RWPE2 (cell line): Measurements from ENCODE around the gene MAP3K15.

Experiments used
- ATAC-seq: fragments of 200-7000 bp; cut with Tn5 transposase; 3 replicates; pipeline ENCODE4 v1.9.1; 2021; ENCODE audit warnings: low read depth
- DNase-seq: peaks from one replicate; pipeline ENCODE4 v3.0.0-alpha.2; 2020; ENCODE audit warnings: low spot score
- H3K27ac ChIP-seq: fragments of 450-650 bp; 2 replicates; pipeline ENCODE4 v1.5.1; 2017; ENCODE audit warnings: mild to moderate bottlenecking; ENCODE audit not compliant: poor library complexity, severe bottlenecking
- H3K27me3 ChIP-seq: fragments of 250-450 bp; sonication (Bioruptor Pico); 2 replicates; pipeline ENCODE4 v1.5.1; 2021; ENCODE audit warnings: mild to moderate bottlenecking, moderate library complexity; ENCODE audit not compliant: insufficient read depth, poor library complexity, severe bottlenecking
- H3K36me3 ChIP-seq: fragments of 250-450 bp; sonication (Bioruptor Pico); 2 replicates; pipeline ENCODE4 v1.5.1; 2020; ENCODE audit warnings: low read depth, mild to moderate bottlenecking, moderate library complexity
- H3K4me1 ChIP-seq: fragments of 250-450 bp; sonication (Bioruptor Pico); 2 replicates; pipeline ENCODE4 v1.5.1; 2021; ENCODE audit warnings: mild to moderate bottlenecking, moderate library complexity; ENCODE audit not compliant: insufficient read depth, poor library complexity, severe bottlenecking
- H3K4me3 ChIP-seq: fragments of 250-450 bp; sonication (Bioruptor Pico); 2 replicates; pipeline ENCODE4 v1.5.1; 2021; ENCODE audit warnings: mild to moderate bottlenecking, moderate library complexity; ENCODE audit not compliant: severe bottlenecking
- H3K9me3 ChIP-seq: fragments of 250-450 bp; sonication (Bioruptor Pico); 2 replicates; pipeline ENCODE4 v1.5.1; 2021; ENCODE audit warnings: mild to moderate bottlenecking, moderate library complexity; ENCODE audit not compliant: severe bottlenecking
- TF ChIP-seq, protein P1 (sequence below): fragments of 450-650 bp; IDR thresholded peaks from one replicate; pipeline ENCODE4 v1.5.1; 2017; ENCODE audit warnings: mild to moderate bottlenecking, moderate library complexity; ENCODE audit not compliant: poor library complexity, severe bottlenecking

Gene MAP3K15

GRCh38 chrX:19554786-19555185 is 39.5 kb upstream of the MAP3K15 start:
- H3K4me3 ChIP-seq = no peak overlapping the region
- no peaks in the 10 kb centered on the region for H3K36me3 ChIP-seq
- no peaks in the 10 kb centered on the region for H3K4me1 ChIP-seq
- DNase-seq = no peak
- no peak overlapping the region for H3K27ac ChIP-seq
- no peaks in the 10 kb centered on the region for H3K9me3 ChIP-seq
- TF ChIP-seq, protein P1, sequence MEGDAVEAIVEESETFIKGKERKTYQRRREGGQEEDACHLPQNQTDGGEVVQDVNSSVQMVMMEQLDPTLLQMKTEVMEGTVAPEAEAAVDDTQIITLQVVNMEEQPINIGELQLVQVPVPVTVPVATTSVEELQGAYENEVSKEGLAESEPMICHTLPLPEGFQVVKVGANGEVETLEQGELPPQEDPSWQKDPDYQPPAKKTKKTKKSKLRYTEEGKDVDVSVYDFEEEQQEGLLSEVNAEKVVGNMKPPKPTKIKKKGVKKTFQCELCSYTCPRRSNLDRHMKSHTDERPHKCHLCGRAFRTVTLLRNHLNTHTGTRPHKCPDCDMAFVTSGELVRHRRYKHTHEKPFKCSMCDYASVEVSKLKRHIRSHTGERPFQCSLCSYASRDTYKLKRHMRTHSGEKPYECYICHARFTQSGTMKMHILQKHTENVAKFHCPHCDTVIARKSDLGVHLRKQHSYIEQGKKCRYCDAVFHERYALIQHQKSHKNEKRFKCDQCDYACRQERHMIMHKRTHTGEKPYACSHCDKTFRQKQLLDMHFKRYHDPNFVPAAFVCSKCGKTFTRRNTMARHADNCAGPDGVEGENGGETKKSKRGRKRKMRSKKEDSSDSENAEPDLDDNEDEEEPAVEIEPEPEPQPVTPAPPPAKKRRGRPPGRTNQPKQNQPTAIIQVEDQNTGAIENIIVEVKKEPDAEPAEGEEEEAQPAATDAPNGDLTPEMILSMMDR = no peak
- H3K27me3 ChIP-seq = no peaks in the 10 kb centered on the region
- no peak for ATAC-seq

GRCh38 chrX:19552793-19553192 is 37.5 kb upstream of the MAP3K15 start:
- ATAC-seq = no peak
- TF ChIP-seq, protein P1 = no peak
- Histone ChIP-seq H3K4me1 (no peaks in the 10 kb centered on the region), H3K4me3 (no peak overlapping the region), H3K9me3 (no peaks in the 10 kb centered on the region), H3K27ac (no peak overlapping the region), H3K36me3 (no peaks in the 10 kb centered on the region), H3K27me3 (no peaks in the 10 kb centered on the region)
- DNase-seq = no peak

- Histone ChIP-seq H3K4me1 (no peaks in the 10 kb centered on the region), H3K4me3 (no peak overlapping the region), H3K27me3 (no peaks in the 10 kb centered on the region), H3K9me3 (no peaks in the 10 kb centered on the region), H3K36me3 (peaks cover 6% of the 10 kb centered on the region; the same call in 1 of the 2 replicates), H3K27ac (no peak overlapping the region)
- TF ChIP-seq, protein P1 = no peak
- DNase-seq (no peak), ATAC-seq (no peak)
Measured at GRCh38 chrX:19549838-19550237, 34.5 kb upstream of the MAP3K15 start.

GRCh38 chrX:19548934-19549333 is 33.6 kb upstream of the MAP3K15 start:
- TF ChIP-seq, protein P1 = no peak
- no peaks in the 10 kb centered on the region for H3K9me3 ChIP-seq
- ATAC-seq (no peak), DNase-seq (no peak)
- H3K36me3 ChIP-seq = peaks cover 6% of the 10 kb centered on the region; the same call in 1 of the 2 replicates
- no peaks in the 10 kb centered on the region for H3K27me3 ChIP-seq
- H3K27ac ChIP-seq = no peak overlapping the region
- H3K4me3 ChIP-seq = no peak overlapping the region
- H3K4me1 ChIP-seq = no peaks in the 10 kb centered on the region

DNA sequence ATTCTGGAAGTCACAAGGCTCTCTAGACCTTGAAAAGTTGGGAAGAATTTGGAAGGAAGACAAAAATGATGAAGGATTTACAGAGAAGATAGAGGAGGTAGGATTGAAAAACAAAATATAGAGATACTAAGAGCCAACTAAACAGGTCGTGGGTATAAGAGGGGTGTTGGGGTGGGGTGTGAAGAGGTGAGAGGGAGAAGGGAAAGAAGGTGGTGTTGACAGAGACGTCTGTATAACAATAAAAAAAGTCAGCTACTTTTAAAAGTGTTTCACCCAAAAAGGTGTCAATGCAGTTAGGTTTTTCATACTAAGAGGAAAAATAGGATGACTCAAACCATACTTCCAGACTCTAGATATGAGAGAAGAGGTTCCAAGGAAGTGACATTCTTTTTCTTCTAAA is 33.0 kb upstream of the MAP3K15 start:
- Histone ChIP-seq H3K27me3 (no peaks in the 10 kb centered on the region), H3K4me1 (no peaks in the 10 kb centered on the region), H3K9me3 (no peaks in the 10 kb centered on the region), H3K27ac (no peak overlapping the region), H3K36me3 (peaks cover 6% of the 10 kb centered on the region; the same call in 1 of the 2 replicates), H3K4me3 (no peak overlapping the region)
- DNase-seq (no peak), ATAC-seq (no peak)
- TF ChIP-seq, protein P1 = no peak
